Mesodermal cell (in vitro differentiated cells): ENCODE results near the gene S100PBP.

Experiments used
- H3K27ac ChIP-seq: 2 replicates; pipeline ENCODE4 v1.7.0; 2013; ENCODE audit warnings: mild to moderate bottlenecking, low read depth, low read length, moderate library complexity; ENCODE audit not compliant: severe bottlenecking
- H3K36me3 ChIP-seq: 2 replicates; pipeline ENCODE4 v1.7.1; 2013; ENCODE audit warnings: mild to moderate bottlenecking, low read length, moderate library complexity; ENCODE audit not compliant: control insufficient read depth, insufficient read depth
- H3K4me1 ChIP-seq: one replicate; pipeline ENCODE4 v1.7.1; 2013; ENCODE audit warnings: mild to moderate bottlenecking, low read length; ENCODE audit not compliant: insufficient read depth, control insufficient read depth, poor library complexity, severe bottlenecking
- H3K4me3 ChIP-seq: 2 replicates; pipeline ENCODE4 v1.7.0; 2013; ENCODE audit warnings: low read length, control low read depth, mild to moderate bottlenecking; ENCODE audit not compliant: insufficient read depth, poor library complexity, severe bottlenecking; ENCODE audit errors: extremely low read depth
- H3K9me3 ChIP-seq: 2 replicates; pipeline ENCODE4 v1.7.1; 2013; ENCODE audit warnings: mild to moderate bottlenecking, low read length, moderate library complexity; ENCODE audit not compliant: control insufficient read depth
- WGBS, 2 experiments: methylation state at CpG; one replicate each; pipeline ENCODE4 v1.1.5; 2013; ENCODE audit warnings: missing lambda C conversion rate in 2 of 2; ENCODE audit not compliant: insufficient coverage in 2 of 2; 5-methylcytosine and 5-hydroxymethylcytosine counted together

The S100PBP gene

GRCh38 chr1:32881871-32882850 is 64.7 kb downstream of the S100PBP start:
- Histone ChIP-seq H3K9me3 (no peaks in the 10 kb centered on the region), H3K4me1 (no peaks in the 10 kb centered on the region), H3K36me3 (no peaks in the 10 kb centered on the region), H3K27ac (no peak overlapping the region), H3K4me3 (no peak overlapping the region)
- 66 to 68% methylated on average over 15 to 16 of the region's 22 CpGs for WGBS, 2 experiments

- Histone ChIP-seq H3K4me1 (no peaks in the 10 kb centered on the region), H3K4me3 (no peak overlapping the region), H3K9me3 (no peaks in the 10 kb centered on the region), H3K27ac (no peak overlapping the region), H3K36me3 (no peaks in the 10 kb centered on the region)
- WGBS, 2 experiments, result 84 to 93% methylated on average over 5 to 6 of the region's 7 CpGs
These were observed 66.0 kb downstream of the S100PBP start for GRCh38 chr1:32883338-32884031.

DNA sequence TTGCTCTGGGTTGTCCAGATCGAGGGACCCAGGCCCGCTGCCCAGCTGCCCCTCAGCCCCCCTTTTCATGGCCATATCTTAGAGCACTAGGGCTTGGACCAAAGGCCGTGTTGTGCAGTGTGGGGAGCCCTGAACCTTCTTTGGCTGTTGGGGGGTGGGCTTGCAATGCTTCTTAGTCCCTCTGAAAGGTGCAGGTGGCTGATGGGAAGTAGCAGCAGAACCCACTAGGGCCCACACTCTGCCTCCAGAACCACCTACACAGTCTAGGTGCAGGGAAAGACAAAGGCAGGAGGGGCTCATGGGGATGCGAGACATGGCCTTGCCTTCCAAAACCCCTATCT is 66.5 kb downstream of the S100PBP start:
- H3K36me3 ChIP-seq, result no peaks in the 10 kb centered on the region
- no peaks in the 10 kb centered on the region for H3K4me1 ChIP-seq
- 100% methylated on average over 1 of the region's 4 CpGs for WGBS, 2 experiments
- no peak overlapping the region for H3K4me3 ChIP-seq
- no peak overlapping the region for H3K27ac ChIP-seq
- no peaks in the 10 kb centered on the region for H3K9me3 ChIP-seq

DNA sequence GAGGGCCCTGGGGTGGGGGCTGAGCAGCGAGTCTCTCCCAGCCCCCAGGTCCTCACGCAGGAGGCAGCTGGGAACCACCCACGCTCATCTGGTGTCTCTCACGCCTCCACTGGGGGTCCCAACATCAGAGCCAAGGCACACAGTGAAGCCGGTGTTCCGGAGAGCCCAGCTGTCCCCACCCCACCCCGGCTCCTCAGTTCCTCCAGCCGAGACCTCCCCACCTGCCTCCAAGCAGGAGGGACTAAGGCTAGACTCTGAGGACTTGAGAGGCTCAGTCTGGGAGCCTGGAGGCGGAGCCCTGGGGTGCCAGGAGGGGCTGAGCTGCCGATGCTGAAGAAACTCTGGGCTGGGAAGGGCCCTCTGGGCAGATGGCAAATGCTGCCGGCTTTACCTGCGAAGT is 67.3 kb downstream of the S100PBP start:
- Histone ChIP-seq H3K27ac (no peak overlapping the region), H3K4me3 (no peak overlapping the region), H3K36me3 (no peaks in the 10 kb centered on the region), H3K9me3 (no peaks in the 10 kb centered on the region), H3K4me1 (no peaks in the 10 kb centered on the region)
- 74 to 79% methylated on average over 8 of the region's 12 CpGs for WGBS, 2 experiments

- Histone ChIP-seq H3K27ac (no peak overlapping the region), H3K4me3 (no peak overlapping the region), H3K9me3 (no peaks in the 10 kb centered on the region), H3K4me1 (no peaks in the 10 kb centered on the region), H3K36me3 (no peaks in the 10 kb centered on the region)
- 32 to 49% methylated on average over 7 of the region's 8 CpGs for WGBS, 2 experiments
These were observed 68.2 kb downstream of the S100PBP start for GRCh38 chr1:32885676-32886003.

- H3K4me1 ChIP-seq, result no peaks in the 10 kb centered on the region
- 11 to 12% methylated on average over 39 to 45 of the region's 79 CpGs for WGBS, 2 experiments
- peak within 1 kb of the TSS; percentile 23 for H3K4me3 ChIP-seq
- no peak within 1 kb of the TSS for H3K27ac ChIP-seq
- H3K9me3 ChIP-seq, result no peaks in the 10 kb centered on the region
- H3K36me3 ChIP-seq, result no peaks in the 10 kb centered on the region
These were observed 68.8 kb downstream of the S100PBP start, which contains the start of gene HPCA for GRCh38 chr1:32886004-32886827. Gene HPCA, plus strand, starts transcription at chr1:32886491. Its CDS starts 2,408 bp downstream, at chr1:32888899.

- H3K27ac ChIP-seq, result no peak overlapping the region
- no peaks in the 10 kb centered on the region for H3K36me3 ChIP-seq
- H3K4me3 ChIP-seq, result no peak overlapping the region
- 44 to 49% methylated on average over 17 to 19 of the region's 19 CpGs for WGBS, 2 experiments
- H3K9me3 ChIP-seq, result no peaks in the 10 kb centered on the region
- no peaks in the 10 kb centered on the region for H3K4me1 ChIP-seq
These were observed 69.5 kb downstream of the S100PBP start for GRCh38 chr1:32886828-32887414.

GRCh38 chr1:32887623-32888022 is 70.2 kb downstream of the S100PBP start:
- no peaks in the 10 kb centered on the region for H3K36me3 ChIP-seq
- WGBS, 2 experiments, result 76 to 78% methylated on average over 10 to 11 of the region's 12 CpGs
- no peak overlapping the region for H3K4me3 ChIP-seq
- no peaks in the 10 kb centered on the region for H3K9me3 ChIP-seq
- H3K27ac ChIP-seq, result no peak overlapping the region
- no peaks in the 10 kb centered on the region for H3K4me1 ChIP-seq

DNA sequence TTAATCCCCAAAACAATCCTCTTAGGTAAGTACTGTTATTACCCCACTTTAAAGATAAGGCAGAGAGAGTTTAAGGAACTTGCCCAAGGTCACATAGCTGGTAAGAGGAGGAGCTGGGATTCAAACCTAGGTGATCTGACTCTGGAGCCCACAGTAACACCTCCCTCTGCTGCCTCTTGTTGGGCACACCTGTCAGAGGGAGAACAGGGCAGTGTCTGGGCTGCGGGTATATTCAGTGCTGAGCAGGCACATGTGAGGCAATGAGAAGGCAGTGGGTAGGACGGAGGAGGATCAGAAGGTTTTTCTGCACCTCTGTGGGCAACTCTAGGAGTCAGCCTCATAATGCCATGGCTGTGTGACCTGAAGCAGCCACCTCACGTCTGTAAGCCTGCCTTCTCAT is 70.7 kb downstream of the S100PBP start:
- WGBS, 2 experiments, result 77 to 84% methylated on average over 3 of the region's 3 CpGs
- no peaks in the 10 kb centered on the region for H3K4me1 ChIP-seq
- H3K9me3 ChIP-seq, result no peaks in the 10 kb centered on the region
- H3K36me3 ChIP-seq, result no peaks in the 10 kb centered on the region
- no peak overlapping the region for H3K4me3 ChIP-seq
- H3K27ac ChIP-seq, result no peak overlapping the region

DNA sequence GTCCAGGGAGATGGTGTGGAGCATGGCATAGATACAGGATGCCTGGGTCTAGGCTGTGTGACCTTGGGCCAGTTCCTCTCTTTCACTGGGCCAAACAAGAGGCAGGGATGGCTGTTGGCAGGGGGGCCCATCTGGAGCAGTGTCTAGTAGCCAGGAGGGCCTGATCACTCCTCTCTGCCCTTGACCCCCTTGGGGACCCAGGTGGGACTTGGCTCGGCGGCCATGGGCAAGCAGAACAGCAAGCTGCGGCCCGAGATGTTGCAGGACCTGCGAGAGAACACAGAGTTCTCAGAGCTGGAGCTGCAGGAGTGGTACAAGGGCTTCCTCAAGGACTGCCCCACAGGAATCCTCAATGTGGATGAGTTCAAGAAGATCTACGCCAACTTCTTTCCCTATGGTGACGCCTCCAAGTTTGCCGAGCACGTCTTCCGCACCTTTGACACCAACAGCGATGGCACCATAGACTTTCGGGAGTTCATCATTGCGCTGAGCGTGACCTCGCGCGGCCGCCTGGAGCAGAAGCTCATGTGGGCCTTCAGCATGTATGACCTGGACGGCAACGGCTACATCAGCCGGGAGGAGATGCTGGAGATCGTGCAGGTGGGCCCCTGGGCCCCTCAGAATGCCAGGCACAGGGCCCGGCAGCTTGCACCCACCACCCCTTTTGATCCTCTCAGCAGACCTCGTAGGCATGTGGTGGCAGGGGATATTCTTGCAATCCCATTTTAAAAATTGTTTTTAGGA is 71.4 kb downstream of the S100PBP start:
- Histone ChIP-seq H3K9me3 (no peaks in the 10 kb centered on the region), H3K4me3 (no peak overlapping the region), H3K36me3 (no peaks in the 10 kb centered on the region), H3K4me1 (peaks cover 4% of the 10 kb centered on the region), H3K27ac (no peak overlapping the region)
- WGBS, 2 experiments, result 92 to 95% methylated on average over 21 to 23 of the region's 24 CpGs
